GM21381 (cell line): ENCODE measurements around the gene SLC30A4.
A peak's percentile ranks its signal among the peaks of the same experiment; 100 is the strongest.
"Not testable (repeated sequence)": the region's sequence is repeated elsewhere in the genome, so short reads cannot be mapped to it uniquely, and the experiment has no call there.

Experiments used
- ATAC-seq: cut with Tn5 transposase; IDR thresholded peaks from one replicate; pipeline ENCODE4 v1.9.1; 2021; ENCODE audit warnings: mild to moderate bottlenecking, moderate library complexity; ENCODE audit not compliant: unreplicated experiment

Gene SLC30A4

DNA sequence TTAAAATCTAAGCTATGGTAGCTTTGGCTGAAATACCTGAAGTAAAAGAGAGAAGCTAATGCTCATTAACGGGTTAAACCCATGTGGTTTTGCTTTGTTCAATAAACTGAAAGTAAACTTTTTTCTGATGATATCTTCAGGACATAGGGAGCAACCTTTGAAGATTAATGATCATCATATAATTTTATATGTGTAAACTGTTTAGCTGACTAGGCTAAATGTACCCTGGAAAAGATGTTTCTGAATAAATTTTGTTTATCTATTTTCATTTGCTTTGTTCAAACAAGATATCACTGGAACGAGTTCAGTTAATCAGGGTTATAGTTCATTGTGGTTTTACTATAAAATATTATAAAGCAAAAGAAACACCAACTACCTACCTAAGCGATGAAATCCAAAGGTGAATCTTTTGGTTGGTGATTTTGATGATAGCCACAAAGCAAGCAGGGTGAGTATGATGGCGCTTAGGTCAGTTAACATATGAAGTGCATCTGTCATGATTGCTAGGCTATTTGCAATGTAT, 11.7 kb downstream of the SLC30A4 start:
- no peak for ATAC-seq

DNA sequence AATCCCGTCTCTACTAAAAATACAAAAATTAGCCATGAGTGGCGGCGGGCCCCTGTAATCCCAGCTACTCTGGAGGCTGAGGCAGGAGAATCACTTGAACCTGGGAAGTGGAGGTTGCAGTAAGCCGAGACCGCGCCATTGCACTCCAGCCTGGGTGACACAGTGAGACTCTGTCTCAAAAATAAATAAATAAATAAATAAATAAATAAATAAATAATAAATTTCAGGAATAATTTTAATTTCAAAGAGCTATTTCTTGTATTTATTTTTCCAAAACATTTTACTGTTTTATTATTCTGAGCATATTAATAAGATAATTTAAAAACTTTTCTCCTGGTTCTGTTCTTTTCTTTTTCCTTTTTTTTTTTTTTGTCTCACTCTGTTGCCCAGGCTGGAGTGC, 15.4 kb downstream of the SLC30A4 start:
- not testable (repeated sequence) for ATAC-seq

GRCh38 chr15:45499426-45499825, 23.1 kb downstream of the SLC30A4 start:
- ATAC-seq: no peak

- no peak for ATAC-seq
These were observed 23.9 kb downstream of the SLC30A4 start for GRCh38 chr15:45498701-45499100.

GRCh38 chr15:45497261-45497660, 25.3 kb downstream of the SLC30A4 start:
- ATAC-seq: no peak

GRCh38 chr15:45496658-45497057, 25.9 kb downstream of the SLC30A4 start:
- no peak for ATAC-seq

GRCh38 chr15:45495588-45495987, 27.0 kb downstream of the SLC30A4 start:
- ATAC-seq: no peak

GRCh38 chr15:45489690-45490238, 32.8 kb downstream of the SLC30A4 start:
- no peak for ATAC-seq

DNA sequence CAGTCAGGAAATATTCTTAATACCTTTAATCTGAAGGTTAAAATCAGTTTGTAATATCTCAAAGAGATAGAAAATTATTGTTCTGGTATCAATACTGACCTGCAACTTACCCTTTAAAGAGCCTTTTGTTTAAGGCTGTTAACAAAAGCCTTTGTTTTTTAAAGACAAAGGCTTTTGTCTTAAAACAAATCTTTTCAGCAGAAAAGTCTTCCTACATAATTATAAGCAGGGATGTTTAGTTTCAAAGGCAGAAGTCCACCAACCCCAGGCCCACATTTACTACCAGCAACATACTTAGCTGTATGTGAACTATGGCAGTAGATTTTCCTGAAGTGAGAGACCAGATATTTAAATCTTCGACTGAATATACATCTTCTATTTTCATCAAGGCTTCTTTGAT, 36.2 kb downstream of the SLC30A4 start:
- ATAC-seq: no peak

- ATAC-seq: no peak
These were observed 41.4 kb downstream of the SLC30A4 start for GRCh38 chr15:45481135-45481534.

DNA sequence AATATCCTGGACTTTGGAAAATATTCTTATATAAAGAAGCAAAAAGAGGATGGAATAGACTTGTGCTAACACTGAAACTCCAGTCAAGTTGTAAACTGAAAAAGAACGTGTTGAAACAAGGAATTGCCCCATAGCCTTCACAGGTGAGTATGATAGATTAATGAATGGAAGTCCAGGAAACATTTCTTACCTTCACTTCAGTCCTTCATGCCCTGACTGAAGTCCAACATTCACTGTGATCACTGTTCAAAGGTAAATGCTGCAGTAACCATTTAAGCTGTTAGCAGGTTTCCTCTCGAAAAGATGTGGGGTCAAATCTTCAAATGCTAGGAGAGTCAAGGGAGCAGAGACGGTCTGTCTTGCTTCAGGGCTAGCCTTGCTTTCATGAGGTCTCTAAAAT, 46.1 kb downstream of the SLC30A4 start:
- ATAC-seq: no peak

DNA sequence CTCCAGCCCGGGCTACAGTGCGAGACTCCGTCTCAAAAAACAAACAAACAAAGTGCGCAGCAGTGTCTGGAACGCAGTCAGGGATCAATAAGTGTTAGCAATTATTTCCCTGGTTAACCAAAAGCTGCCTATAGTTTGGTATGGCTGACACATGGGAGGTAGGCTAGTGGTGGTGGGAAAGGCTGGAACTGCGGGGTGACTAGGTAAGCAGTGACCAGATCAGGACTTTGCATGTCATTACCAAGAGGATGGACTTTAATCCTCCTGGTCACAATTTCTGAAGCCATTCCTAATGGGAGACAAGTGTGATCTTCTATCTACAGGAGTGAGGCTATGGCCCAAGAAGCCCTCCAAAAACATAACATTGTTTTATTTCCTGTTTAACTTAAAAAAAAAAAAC, 47.8 kb downstream of the SLC30A4 start:
- ATAC-seq: no peak

DNA sequence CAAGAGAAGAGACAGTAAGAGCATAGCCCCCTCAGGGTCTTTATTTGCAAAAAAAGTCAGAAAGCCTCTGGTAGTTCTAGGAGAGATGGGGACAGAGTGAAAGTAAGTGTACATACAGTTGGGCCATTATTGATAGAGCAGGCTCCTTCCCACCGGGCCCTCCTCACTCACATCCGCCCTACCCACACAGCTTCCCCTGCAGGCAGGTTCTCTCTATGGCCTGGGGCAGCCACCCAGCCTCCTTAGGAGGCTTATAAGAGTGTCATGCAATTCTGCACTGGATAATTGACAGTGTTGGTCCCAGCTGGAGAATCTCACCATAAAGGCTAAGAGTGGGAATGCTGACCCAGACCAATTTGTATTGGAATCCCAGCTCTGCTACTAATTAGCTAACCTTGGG, 49.5 kb downstream of the SLC30A4 start:
- no peak for ATAC-seq

- no peak for ATAC-seq
These were observed 51.4 kb downstream of the SLC30A4 start for GRCh38 chr15:45471151-45471550.

GRCh38 chr15:45469441-45469840, 53.1 kb downstream of the SLC30A4 start:
- no peak for ATAC-seq

GRCh38 chr15:45469027-45469426, 53.5 kb downstream of the SLC30A4 start:
- ATAC-seq: no peak

GRCh38 chr15:45468294-45468693, 54.3 kb downstream of the SLC30A4 start:
- no peak for ATAC-seq

DNA sequence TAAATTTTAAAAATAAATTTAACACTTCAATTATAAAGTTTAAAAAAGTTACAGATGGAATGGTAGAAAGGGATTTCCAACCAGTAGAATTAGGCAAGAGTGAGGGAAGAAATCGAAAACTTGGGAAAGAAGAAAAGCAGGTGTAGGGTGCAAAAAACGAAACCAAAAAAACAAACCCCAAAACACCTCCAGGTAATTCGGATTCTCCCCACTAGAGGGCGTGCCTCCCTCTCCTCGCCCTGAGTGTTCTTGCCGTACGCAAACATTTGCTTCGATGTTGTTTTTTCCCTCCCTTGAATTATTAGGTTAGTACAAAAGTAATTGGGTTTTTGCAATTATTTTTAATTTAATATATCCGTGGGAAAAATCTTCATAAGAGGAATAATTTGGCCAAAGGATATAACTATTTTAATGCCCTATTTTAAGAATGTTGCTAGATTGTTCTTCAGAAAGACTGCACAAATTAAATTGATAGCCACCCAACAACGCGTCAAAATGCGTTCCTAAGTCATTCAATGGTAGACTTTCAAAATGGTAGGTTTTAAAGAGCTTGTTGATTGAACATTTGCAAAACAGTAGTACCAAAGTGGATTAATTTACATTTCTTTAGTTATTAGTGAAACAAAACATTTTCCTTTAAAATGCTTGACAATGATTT, 63.7 kb downstream of the SLC30A4 start:
- ATAC-seq: no peak

DNA sequence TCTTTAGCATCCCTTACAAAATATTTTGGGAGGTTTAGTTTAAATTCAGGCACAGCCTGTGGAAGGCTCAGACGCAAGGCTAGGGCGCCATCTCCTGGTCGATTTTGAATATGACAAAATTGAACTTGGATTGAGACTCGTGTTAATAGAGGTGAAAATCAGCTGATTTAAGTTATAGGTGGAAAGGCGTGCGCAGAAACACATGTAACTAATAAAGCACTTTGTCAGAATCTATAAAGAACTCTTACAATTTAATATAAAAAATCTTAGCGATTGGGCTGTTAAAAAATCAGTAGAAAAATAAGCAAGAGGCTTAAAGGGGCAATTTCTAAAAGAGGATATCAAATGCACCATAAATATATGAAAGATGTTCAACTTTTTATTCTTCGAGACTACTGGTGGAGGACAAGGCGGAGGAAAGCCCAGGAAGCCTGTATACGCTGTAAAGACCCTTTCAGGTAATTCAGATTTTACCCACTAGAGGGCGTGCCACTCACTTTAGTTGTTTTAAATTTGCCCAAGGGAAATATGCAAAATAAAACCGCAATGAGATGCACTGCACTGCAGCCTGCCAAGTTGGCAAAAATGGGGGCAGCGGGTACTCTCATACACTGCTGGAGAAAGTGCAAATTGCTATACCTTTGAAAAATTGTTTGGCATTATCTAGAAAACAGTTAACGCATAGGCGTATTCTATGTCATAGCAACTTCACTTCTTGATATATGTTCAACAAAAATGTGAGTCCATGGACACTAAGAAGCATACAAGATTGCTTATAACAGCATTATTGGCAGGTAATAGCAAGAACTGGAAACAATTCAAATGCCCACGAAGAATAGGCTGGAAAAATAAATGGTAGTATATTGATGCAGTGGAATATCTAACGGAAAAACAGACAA, 64.7 kb downstream of the SLC30A4 start:
- ATAC-seq: peak; percentile 39

DNA sequence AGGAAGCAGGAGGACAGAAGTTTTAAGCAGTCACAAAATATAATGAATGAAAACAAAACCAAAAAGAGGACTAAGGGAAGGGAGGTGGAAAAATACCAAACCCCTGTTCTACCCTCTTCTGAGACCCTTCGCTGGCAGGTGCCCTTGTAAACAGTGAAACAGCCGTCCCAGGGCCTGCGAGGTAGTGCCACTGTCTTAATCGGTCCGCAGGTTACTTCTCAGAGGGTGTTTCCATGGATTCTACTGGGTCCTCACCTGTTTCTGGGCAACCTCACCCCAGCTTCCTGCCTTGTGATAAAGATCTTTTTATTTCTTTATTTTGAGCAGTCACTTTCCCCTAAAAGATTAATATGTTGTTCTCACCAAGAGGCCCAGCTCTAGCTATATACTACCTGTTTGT, 65.3 kb downstream of the SLC30A4 start:
- no peak for ATAC-seq

DNA sequence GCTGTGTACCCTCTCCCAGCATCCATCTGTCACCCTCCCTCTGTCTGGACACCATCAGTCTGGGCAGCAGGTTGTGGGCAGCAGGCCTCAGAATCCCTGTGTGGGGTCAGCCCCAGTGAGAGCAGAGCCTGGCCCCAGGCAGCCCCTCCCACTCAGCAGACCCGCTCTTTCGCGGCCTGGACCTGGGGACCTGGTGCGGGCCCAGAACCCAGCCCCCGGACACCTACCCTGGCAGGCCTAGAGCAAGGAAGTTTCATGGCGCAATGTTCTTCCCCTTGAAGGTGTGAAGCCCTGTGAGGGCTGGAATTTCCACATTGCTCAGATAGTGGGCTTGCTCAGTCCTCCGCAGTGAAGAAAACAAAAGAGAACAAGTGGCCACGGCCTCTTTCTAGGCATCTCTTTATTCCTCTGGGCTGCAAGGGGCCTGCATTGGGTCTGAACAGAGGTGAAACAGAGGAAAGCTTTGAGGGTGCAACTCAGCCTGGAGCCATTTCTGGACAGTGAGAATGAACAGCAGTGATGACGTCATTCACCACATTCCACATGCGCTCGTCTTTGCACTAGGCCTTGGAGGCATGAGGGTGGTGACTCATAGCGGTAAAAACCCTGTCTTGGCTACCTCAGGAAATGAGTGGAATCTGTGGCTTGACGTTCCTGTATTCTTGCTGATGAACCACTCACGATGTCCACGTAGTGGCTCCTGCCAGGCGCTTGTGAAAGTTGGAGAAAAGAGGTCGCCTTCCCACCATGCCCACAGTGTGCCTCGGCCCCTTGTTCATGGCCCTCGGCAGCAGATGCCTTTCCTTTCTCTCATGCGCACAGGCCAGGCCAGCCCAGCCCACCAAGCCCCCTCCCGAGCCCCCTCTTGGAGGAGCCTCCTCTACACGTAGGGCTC, 66.1 kb downstream of the SLC30A4 start:
- no peak for ATAC-seq
